Myometrial cell (primary cell): Measurements from ENCODE around the gene IL18BP. TPM values are rescaled to one million over a fixed set of nuclear protein-coding genes. Genes with fewer than 3 reads are reported as not detected.

Experiments
- total RNA-seq: library from RNA; depleted of rRNA; stranded (reverse); fragments of >200 nt; gene quantifications from 2 replicates; pipeline ENCODE4 v1.2.3, GENCODE V29; 2015

Gene IL18BP
- total RNA-seq, result 0.86 and 0.89 TPM in 2 replicates

GRCh38 chr11:71998649-71999310 is at the start of gene IL18BP:
Gene IL18BP, plus strand, starts transcription at chr11:71998909. Its CDS starts 1,076 bp downstream, at chr11:71999985.

Other genes with a start within 250 kb of the IL18BP start
- gene DEFB108B, start 165.7 kb upstream of the IL18BP start, total RNA-seq, result not detected in 2 replicates
- not detected in 2 replicates for gene DEFB131B, start 120.5 kb upstream of the IL18BP start, total RNA-seq
- 1.8 and 7.8 TPM in 2 replicates for gene XNDC1N, start 70.3 kb upstream of the IL18BP start, total RNA-seq
- gene RNF121, start 69.9 kb upstream of the IL18BP start, total RNA-seq, result 25.7 and 27.7 TPM in 2 replicates
- gene NUMA1, start 81.6 kb downstream of the IL18BP start, total RNA-seq, result 124 TPM in 2 replicates
- 4.3 and 8.7 TPM in 2 replicates for gene LRRC51, start 81.9 kb downstream of the IL18BP start, total RNA-seq
- gene LAMTOR1, start 104.4 kb downstream of the IL18BP start, total RNA-seq, result 171 and 225 TPM in 2 replicates
- 1.9 TPM in 1 of 2 replicates, not detected in the other for gene TOMT, start 107.0 kb downstream of the IL18BP start, total RNA-seq
- gene ANAPC15, start 113.8 kb downstream of the IL18BP start, total RNA-seq, result 52.3 and 85.6 TPM in 2 replicates
- not detected in 2 replicates for gene FOLR3, start 136.8 kb downstream of the IL18BP start, total RNA-seq
- 1.2 TPM in 1 of 2 replicates, not detected in the other for gene FOLR1, start 193.2 kb downstream of the IL18BP start, total RNA-seq
- not detected in 2 replicates for gene FOLR2, start 217.9 kb downstream of the IL18BP start, total RNA-seq
- gene INPPL1, start 225.9 kb downstream of the IL18BP start, total RNA-seq, result 60.8 and 98.0 TPM in 2 replicates
- gene PHOX2A, start 245.3 kb downstream of the IL18BP start, total RNA-seq, result 1.2 TPM in 1 of 2 replicates, not detected in the other